Mucosa of stomach (tissue), 1 donor: ENCODE data around the gene PLA2G2D.

Experiments
- H3K27me3 ChIP-seq: one replicate; pipeline ENCODE4 v1.7.0; 2013; ENCODE audit warnings: mild to moderate bottlenecking, low read length; ENCODE audit not compliant: control insufficient read depth, insufficient read depth
- H3K36me3 ChIP-seq: one replicate; pipeline ENCODE4 v1.7.0; 2013; ENCODE audit warnings: low read length; ENCODE audit not compliant: control insufficient read depth, insufficient read depth
- H3K4me1 ChIP-seq: one replicate; pipeline ENCODE4 v1.7.0; 2013; ENCODE audit warnings: mild to moderate bottlenecking, low read length; ENCODE audit not compliant: control insufficient read depth, insufficient read depth
- H3K4me3 ChIP-seq: one replicate; pipeline ENCODE4 v1.7.0; 2013; ENCODE audit warnings: low read length
- H3K9ac ChIP-seq: one replicate; pipeline ENCODE4 v1.7.0; 2013; ENCODE audit warnings: mild to moderate bottlenecking, low read length, moderate library complexity
- H3K9me3 ChIP-seq: one replicate; pipeline ENCODE4 v1.7.0; 2013; ENCODE audit warnings: mild to moderate bottlenecking, low read length, moderate library complexity; ENCODE audit not compliant: control insufficient read depth
- donor health status: Pancreatic carcinoma.

The PLA2G2D gene

DNA sequence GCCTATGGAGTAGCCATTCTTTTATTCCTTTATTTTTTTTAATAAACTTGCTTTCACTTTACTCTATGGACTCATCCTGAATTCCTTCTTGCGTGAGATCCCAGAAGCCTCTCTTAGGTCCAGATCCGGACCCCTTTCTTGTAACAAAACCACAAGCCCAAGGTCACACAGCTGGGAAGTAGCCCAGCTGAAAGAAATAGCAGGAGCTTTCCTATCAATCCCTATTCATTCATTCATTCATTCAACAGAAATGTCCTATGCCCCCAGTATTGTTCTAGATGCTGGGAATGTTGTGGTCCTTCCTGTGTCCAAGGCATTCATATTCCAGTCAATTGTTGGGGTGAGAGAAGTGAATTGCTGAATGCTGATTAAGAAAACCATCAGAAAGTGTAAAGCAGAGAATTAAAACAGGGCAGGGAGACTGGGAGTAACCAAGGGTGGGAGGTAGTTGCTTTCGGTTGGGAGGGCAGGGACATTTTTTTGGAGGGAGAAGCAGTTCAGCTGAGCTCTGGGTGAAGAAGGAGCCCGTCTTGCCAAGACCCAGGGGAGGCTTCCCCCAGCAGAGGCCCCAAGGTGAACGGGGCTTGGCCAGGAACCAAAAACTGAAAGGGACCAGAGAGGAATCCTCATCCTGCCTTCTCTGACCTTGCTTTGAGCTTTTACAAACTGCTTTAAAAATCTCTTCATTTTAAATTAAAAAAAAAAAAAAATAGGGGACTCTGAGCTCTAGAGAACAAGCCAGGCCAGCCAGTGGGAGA, 10.8 kb downstream of the PLA2G2D start:
- H3K36me3 ChIP-seq, result no peaks in the 10 kb centered on the region
- H3K27me3 ChIP-seq, result no peaks in the 10 kb centered on the region
- no peak overlapping the region for H3K4me3 ChIP-seq
- no peaks in the 10 kb centered on the region for H3K9me3 ChIP-seq
- H3K9ac ChIP-seq, result no peak overlapping the region
- peaks cover 5% of the 10 kb centered on the region for H3K4me1 ChIP-seq

DNA sequence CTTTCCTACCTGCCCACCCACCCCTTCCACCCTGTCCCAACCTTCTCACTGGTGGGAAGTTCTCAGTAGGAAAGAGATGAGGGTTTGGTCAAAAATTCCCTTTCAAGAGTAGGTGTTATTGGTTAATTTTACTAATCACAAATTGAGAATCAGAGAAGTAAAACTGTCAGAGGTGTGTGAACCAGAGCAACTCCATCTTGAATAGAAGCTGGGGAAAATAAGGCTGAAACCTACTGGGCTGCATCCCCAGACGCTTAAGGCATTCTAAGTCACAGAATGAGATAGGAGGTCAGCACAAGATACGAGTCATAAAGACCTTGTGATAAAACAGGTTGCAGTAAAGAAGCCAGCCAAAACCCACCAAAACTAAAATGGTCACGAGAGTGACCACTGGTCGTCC, 11.5 kb downstream of the PLA2G2D start:
- Histone ChIP-seq H3K4me1 (peaks cover 5% of the 10 kb centered on the region), H3K4me3 (no peak overlapping the region), H3K9me3 (no peaks in the 10 kb centered on the region), H3K36me3 (no peaks in the 10 kb centered on the region), H3K9ac (no peak overlapping the region), H3K27me3 (no peaks in the 10 kb centered on the region)

DNA sequence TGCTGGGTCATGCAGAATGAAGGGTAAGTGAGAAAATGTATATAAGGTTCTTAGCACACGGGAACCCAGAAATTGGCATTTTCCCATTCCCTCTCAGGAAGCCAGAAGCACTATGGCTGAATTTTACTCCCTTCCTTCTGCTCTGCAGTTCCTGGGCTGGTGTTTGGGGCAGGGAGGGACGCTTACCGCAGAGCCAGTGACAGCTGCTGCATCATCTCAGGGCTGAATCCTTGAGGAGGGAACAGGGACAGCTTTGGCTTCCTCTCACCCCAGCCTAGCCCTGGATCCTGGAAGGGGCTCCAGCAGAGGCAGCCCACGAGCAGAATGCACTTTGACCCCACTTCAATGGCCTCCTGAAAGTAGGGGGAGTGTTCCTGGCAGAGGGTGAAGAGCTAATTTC, 12.0 kb downstream of the PLA2G2D start:
- H3K4me1 ChIP-seq, result peaks cover 5% of the 10 kb centered on the region
- no peak overlapping the region for H3K9ac ChIP-seq
- no peaks in the 10 kb centered on the region for H3K9me3 ChIP-seq
- H3K27me3 ChIP-seq, result no peaks in the 10 kb centered on the region
- no peaks in the 10 kb centered on the region for H3K36me3 ChIP-seq
- H3K4me3 ChIP-seq, result no peak overlapping the region

GRCh38 chr1:20105856-20106255, 13.5 kb downstream of the PLA2G2D start:
- Histone ChIP-seq H3K9me3 (no peaks in the 10 kb centered on the region), H3K4me3 (no peak overlapping the region), H3K36me3 (no peaks in the 10 kb centered on the region), H3K9ac (no peak overlapping the region), H3K4me1 (peaks cover 5% of the 10 kb centered on the region), H3K27me3 (no peaks in the 10 kb centered on the region)

DNA sequence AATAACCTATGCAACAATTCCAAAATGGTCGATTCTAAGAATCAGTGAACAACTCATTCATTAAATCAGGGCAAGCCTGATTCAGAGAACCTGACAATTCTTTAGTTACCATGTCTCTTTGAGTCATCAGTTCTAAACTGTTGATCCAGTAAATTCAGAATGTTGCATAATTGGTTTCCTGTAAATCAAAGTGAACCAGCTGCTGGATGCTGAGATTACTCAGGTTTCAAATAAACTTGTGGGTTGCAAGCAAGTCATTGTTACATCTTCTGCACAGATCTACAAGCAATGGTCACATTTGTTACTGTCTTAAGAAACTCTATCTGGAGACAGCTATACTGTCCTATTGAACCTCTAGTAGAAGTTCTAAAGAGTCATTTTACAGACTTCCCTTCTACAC, 16.5 kb downstream of the PLA2G2D start:
- Histone ChIP-seq H3K36me3 (no peaks in the 10 kb centered on the region), H3K4me3 (no peak overlapping the region), H3K27me3 (no peaks in the 10 kb centered on the region), H3K9ac (no peak overlapping the region), H3K4me1 (no peaks in the 10 kb centered on the region), H3K9me3 (no peaks in the 10 kb centered on the region)

DNA sequence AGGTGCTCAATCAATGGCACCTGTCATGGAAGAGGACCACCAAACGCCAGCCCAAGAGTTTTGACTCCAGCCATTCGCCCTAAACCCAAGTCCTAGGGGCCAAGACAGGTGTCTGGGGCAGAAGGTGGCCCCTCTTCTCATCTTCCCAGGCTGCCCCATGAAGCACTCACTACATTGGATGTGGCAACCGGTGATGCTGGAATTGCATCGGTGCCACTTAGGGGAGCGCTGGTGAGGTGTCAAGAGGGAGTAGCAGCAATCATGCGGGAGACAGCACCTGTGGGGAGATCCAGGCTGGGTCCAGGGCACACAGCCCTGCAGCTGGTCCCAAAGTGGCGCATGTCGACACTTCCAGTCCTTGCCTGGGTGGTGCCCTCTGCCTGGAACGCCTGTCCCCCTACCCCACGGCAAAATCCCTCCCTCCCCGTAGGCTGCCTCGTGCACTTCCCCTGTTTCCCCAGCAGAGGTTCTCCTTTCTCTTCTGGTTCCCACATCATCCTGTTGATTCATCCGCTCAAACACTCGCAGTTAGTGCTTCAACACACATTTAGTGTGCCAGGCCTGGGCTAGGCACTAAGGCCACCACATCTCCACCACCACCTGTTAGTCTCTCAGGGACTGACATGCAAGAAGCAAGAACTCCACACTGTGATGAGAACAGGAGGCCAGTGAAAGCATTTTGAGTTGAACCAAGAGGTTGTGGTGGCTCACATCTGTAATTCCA, 18.5 kb downstream of the PLA2G2D start:
- H3K9me3 ChIP-seq, result no peaks in the 10 kb centered on the region

GRCh38 chr1:20099533-20099932, 19.8 kb downstream of the PLA2G2D start:
- no peak overlapping the region for H3K9ac ChIP-seq
- H3K4me1 ChIP-seq, result no peaks in the 10 kb centered on the region
- H3K4me3 ChIP-seq, result no peak overlapping the region
- no peaks in the 10 kb centered on the region for H3K9me3 ChIP-seq
- H3K27me3 ChIP-seq, result no peaks in the 10 kb centered on the region
- no peaks in the 10 kb centered on the region for H3K36me3 ChIP-seq

More for the DNA sequence above, 18.5 kb downstream of the PLA2G2D start:
- Histone ChIP-seq H3K4me1 (no peaks in the 10 kb centered on the region), H3K4me3 (no peak overlapping the region), H3K36me3 (no peaks in the 10 kb centered on the region), H3K9ac (no peak overlapping the region), H3K27me3 (no peaks in the 10 kb centered on the region)

GRCh38 chr1:20096840-20097447, 22.4 kb downstream of the PLA2G2D start:
- Histone ChIP-seq H3K9me3 (no peaks in the 10 kb centered on the region), H3K9ac (no peak overlapping the region), H3K4me1 (no peaks in the 10 kb centered on the region), H3K36me3 (no peaks in the 10 kb centered on the region), H3K4me3 (no peak overlapping the region), H3K27me3 (no peaks in the 10 kb centered on the region)

DNA sequence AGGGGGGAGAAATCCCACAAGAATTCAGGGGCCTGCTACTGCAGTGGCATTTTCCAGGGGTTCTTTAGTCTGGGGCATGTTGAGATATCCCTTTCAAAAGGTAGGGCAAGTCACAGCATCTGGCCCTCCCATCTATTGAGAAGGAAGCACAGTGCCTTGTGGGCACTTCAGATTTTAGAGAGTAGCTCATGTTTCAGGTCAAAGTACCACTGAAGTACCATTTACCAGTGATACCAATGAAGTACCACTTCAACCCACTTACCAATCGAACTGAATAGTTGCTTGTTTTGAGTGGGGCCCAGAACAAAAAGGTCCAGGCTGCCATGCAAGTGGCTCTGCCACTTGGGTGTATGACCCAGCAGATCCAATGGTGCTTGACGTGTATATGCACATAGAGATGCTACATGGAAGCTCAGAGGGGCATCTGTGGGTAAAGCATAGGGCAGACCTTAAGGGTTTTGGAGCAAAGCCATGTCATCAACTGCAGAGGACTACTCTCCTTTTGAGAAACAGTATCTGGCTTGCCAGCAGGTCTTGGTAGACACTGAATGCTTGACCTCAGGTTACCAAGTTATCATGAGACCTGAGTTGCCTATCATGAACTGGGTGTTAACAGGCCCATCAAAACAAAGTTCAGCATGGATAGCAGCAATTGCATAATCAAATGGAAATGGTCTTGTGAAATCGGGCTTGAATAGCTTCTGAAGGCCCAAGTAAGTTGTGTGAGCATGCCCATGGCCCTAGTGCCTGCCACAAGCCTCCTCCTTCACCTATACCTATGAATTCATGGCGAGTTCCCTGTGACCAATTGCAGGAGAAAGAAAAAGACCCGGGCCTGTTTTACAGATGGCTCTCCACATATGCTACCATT, 23.5 kb downstream of the PLA2G2D start:
- no peak overlapping the region for H3K9ac ChIP-seq
- H3K9me3 ChIP-seq, result no peaks in the 10 kb centered on the region
- no peaks in the 10 kb centered on the region for H3K36me3 ChIP-seq
- H3K4me3 ChIP-seq, result no peak overlapping the region
- no peaks in the 10 kb centered on the region for H3K4me1 ChIP-seq
- H3K27me3 ChIP-seq, result no peaks in the 10 kb centered on the region

GRCh38 chr1:20093940-20094391, 25.4 kb downstream of the PLA2G2D start:
- Histone ChIP-seq H3K27me3 (no peaks in the 10 kb centered on the region), H3K9ac (no peak overlapping the region), H3K4me1 (no peaks in the 10 kb centered on the region), H3K36me3 (no peaks in the 10 kb centered on the region), H3K4me3 (no peak overlapping the region), H3K9me3 (no peaks in the 10 kb centered on the region)

GRCh38 chr1:20093303-20093702, 26.0 kb downstream of the PLA2G2D start:
- Histone ChIP-seq H3K27me3 (no peaks in the 10 kb centered on the region), H3K36me3 (no peaks in the 10 kb centered on the region), H3K4me3 (no peak overlapping the region), H3K4me1 (no peaks in the 10 kb centered on the region), H3K9ac (no peak overlapping the region), H3K9me3 (no peaks in the 10 kb centered on the region)
